CD14-positive monocyte (primary cell): ENCODE measurements around the gene PLA2G4F. TPM values are rescaled to one million over a fixed set of nuclear protein-coding genes. Genes with fewer than 3 reads are reported as not detected.

ENCODE experiments used
- DNase-seq, 3 donors: peaks; one replicate each; pipeline ENCODE4 v3.0.0-alpha.2; 2011 to 2022
- H2AFZ ChIP-seq: 2 replicates; pipeline ENCODE4 v1.6.0; 2012; ENCODE audit warnings: mild to moderate bottlenecking, low read depth, low read length, inconsistent platforms; ENCODE audit not compliant: insufficient read depth, poor library complexity, severe bottlenecking
- H3K27ac ChIP-seq, 2 donors: 1 replicate in 1 of 2; 2 replicates in 1 of 2; pipeline ENCODE4 v1.5.1; 2012 to 2013; ENCODE audit warnings: low read length in 2 of 2, control low read depth in 1 of 2, inconsistent platforms in 1 of 2, low read depth in 1 of 2, mild to moderate bottlenecking in 1 of 2
- H3K27me3 ChIP-seq, 2 donors: one replicate each; pipeline versions ENCODE4 v1.6.0 to v1.6.1; 2011 to 2013; ENCODE audit warnings: low read length in 2 of 2; ENCODE audit not compliant: control insufficient read depth in 2 of 2, insufficient read depth in 2 of 2
- H3K36me3 ChIP-seq, 2 donors: replicated peaks in 1 of 2; 1 replicate in 1 of 2; 2 replicates in 1 of 2; pipeline versions ENCODE4 v1.5.1 to v1.6.1; 2012 to 2013; ENCODE audit warnings: low read length in 2 of 2, control low read depth in 1 of 2, inconsistent platforms in 1 of 2, mild to moderate bottlenecking in 1 of 2; ENCODE audit not compliant: insufficient read depth in 2 of 2, control insufficient read depth in 1 of 2
- H3K4me1 ChIP-seq, 2 donors: 1 replicate in 1 of 2; 2 replicates in 1 of 2; pipeline versions ENCODE4 v1.5.1 to v1.6.1; 2012 to 2013; ENCODE audit warnings: low read length in 2 of 2, control low read depth in 1 of 2, inconsistent platforms in 1 of 2, mild to moderate bottlenecking in 1 of 2, moderate library complexity in 1 of 2; ENCODE audit not compliant: insufficient read depth in 2 of 2, control insufficient read depth in 1 of 2
- H3K4me2 ChIP-seq: replicated peaks from 2 replicates; pipeline ENCODE3; 2012; ENCODE audit warnings: low read length, moderate library complexity, mild to moderate bottlenecking; ENCODE audit not compliant: poor library complexity, severe bottlenecking; ENCODE audit errors: extremely low read depth
- H3K4me3 ChIP-seq, 3 experiments: fragments of 200-600 bp in 1 of 3; sonication (generic) in 1 of 3; replicated peaks in 1 of 3; 1 replicate in 2 of 3; 2 replicates in 1 of 3; pipeline ENCODE4 v1.5.1; 2011 to 2013; ENCODE audit warnings: low read length in 3 of 3, mild to moderate bottlenecking in 3 of 3, control low read depth in 2 of 3, low read depth in 2 of 3, inconsistent platforms in 1 of 3, moderate library complexity in 1 of 3
- H3K79me2 ChIP-seq: 2 replicates; pipeline ENCODE4 v1.6.0; 2012; ENCODE audit warnings: mild to moderate bottlenecking, control low read depth, inconsistent platforms, low read length, moderate library complexity; ENCODE audit not compliant: insufficient read depth
- H3K9ac ChIP-seq: 2 replicates; pipeline ENCODE4 v1.6.0; 2017; ENCODE audit warnings: low read length, mild to moderate bottlenecking; ENCODE audit not compliant: insufficient read depth, poor library complexity, severe bottlenecking
- H3K9me3 ChIP-seq, 2 donors: replicated peaks in 1 of 2; 1 replicate in 1 of 2; 2 replicates in 1 of 2; pipeline versions ENCODE4 v1.5.1 to v1.6.1; 2012 to 2013; ENCODE audit warnings: low read length in 2 of 2, control low read depth in 1 of 2; ENCODE audit not compliant: control insufficient read depth in 1 of 2, insufficient read depth in 1 of 2
- H4K20me1 ChIP-seq: 2 replicates; pipeline ENCODE4 v1.6.0; 2012; ENCODE audit warnings: mild to moderate bottlenecking, low read length, control low read depth, moderate library complexity; ENCODE audit not compliant: insufficient read depth
- H3K27ac Mint-ChIP-seq, 7 donors: one replicate each; pipeline ENCODE4 v1.8.0; 2020; ENCODE audit warnings: mild to moderate bottlenecking in 7 of 7, mixed read lengths in 7 of 7, moderate library complexity in 6 of 7, inconsistent platforms in 2 of 7
- H3K27me3 Mint-ChIP-seq, 3 donors: one replicate each; pipeline ENCODE4 v1.8.0; 2021 to 2022; ENCODE audit warnings: low read depth in 3 of 3, mild to moderate bottlenecking in 3 of 3, mixed read lengths in 3 of 3, moderate library complexity in 3 of 3, inconsistent platforms in 1 of 3
- H3K36me3 Mint-ChIP-seq, 2 donors: one replicate each; pipeline ENCODE4 v1.8.0; 2020; ENCODE audit warnings: mixed read lengths in 2 of 2, inconsistent platforms in 1 of 2, mild to moderate bottlenecking in 1 of 2
- H3K4me1 Mint-ChIP-seq: one replicate; pipeline ENCODE4 v1.8.0; 2020; ENCODE audit warnings: mild to moderate bottlenecking, mixed read lengths
- H3K4me3 Mint-ChIP-seq, 2 donors: one replicate each; pipeline ENCODE4 v1.8.0; 2020; ENCODE audit warnings: mild to moderate bottlenecking in 2 of 2, mixed read lengths in 2 of 2, moderate library complexity in 1 of 2
- H3K9me3 Mint-ChIP-seq, 7 donors: one replicate each; pipeline ENCODE4 v1.8.0; 2020 to 2022; ENCODE audit warnings: mixed read lengths in 7 of 7, mild to moderate bottlenecking in 6 of 7, moderate library complexity in 6 of 7, inconsistent platforms in 2 of 7
- CTCF ChIP-seq: fragments of 200-600 bp; IDR thresholded peaks from one replicate; pipeline ENCODE4 v1.8.0; 2022; ENCODE audit warnings: antibody characterized with exemption, mild to moderate bottlenecking
- WGBS: methylation state at CpG from one replicate; pipeline ENCODE4 v1.1.5; 2013; ENCODE audit warnings: missing lambda C conversion rate; ENCODE audit not compliant: insufficient coverage; 5-methylcytosine and 5-hydroxymethylcytosine counted together
- intact Hi-C, 2 donors: fragments of 100-400 bp; cut with micrococcal nuclease; formaldehyde crosslinking; loops; one replicate each; pipeline versions ENCODE4 v1.15.0 to v1.15.1; 2023
- polyA plus RNA-seq, 3 donors: library from polyadenylated mRNA; depleted of rRNA in 1 of 3; unstranded in 2 of 3; stranded (reverse) in 1 of 3; fragments of 300-500 nt in 2 of 3; fragments of >200 nt in 1 of 3; fragmentation: Illumina TruSeq in 2 of 3; gene quantifications; 1 replicate in 2 of 3; 2 replicates in 1 of 3; pipeline ENCODE4 v1.2.3, GENCODE V29; 2012 to 2021

Gene PLA2G4F
- polyA plus RNA-seq, 3 donors = not detected

GRCh38 chr15:42160136-42160535 lies 3.7 kb upstream of the PLA2G4F start:
- H3K4me3 Mint-ChIP-seq = no peak overlapping the region
- Histone ChIP-seq H3K36me3 (peaks cover 64 to 65% of the 10 kb centered on the region in 2 donors), H3K4me1 (peaks cover 10 to 14% of the 10 kb centered on the region in 2 donors), H2AFZ (no peak overlapping the region), H3K4me2 (no peak overlapping the region), H3K4me3 (no peak overlapping the region), H3K27me3 (no peaks in the 10 kb centered on the region), H3K27ac (peak overlapping the region in 1 of 2 donors; percentile 12), H3K79me2 (no peaks in the 10 kb centered on the region), H4K20me1 (no peaks in the 10 kb centered on the region), H3K9me3 (no peaks in the 10 kb centered on the region), H3K9ac (no peak overlapping the region)
- peak overlapping the region in 2 of 7 donors; percentile 6 to 25 for H3K27ac Mint-ChIP-seq
- TF ChIP-seq CTCF = no peak
- intact Hi-C loops = no loop called here
- no peaks in the 10 kb centered on the region for H3K9me3 Mint-ChIP-seq
- DNase-seq = peak in 1 of 3 donors; percentile 1
- no peaks in the 10 kb centered on the region for H3K27me3 Mint-ChIP-seq
- peaks cover 15% of the 10 kb centered on the region for H3K4me1 Mint-ChIP-seq
- WGBS = 86% methylated on average over 6 of the region's 7 CpGs
- peaks cover 62 to 63% of the 10 kb centered on the region in 2 donors for H3K36me3 Mint-ChIP-seq

GRCh38 chr15:42159381-42160015 lies 3.1 kb upstream of the PLA2G4F start:
- H3K4me3 Mint-ChIP-seq = no peak overlapping the region
- WGBS = 96% methylated on average over 14 of the region's 18 CpGs
- H3K4me1 ChIP-seq = peaks cover 9% of the 10 kb centered on the region in 2 donors
- no peaks in the 10 kb centered on the region for H3K9me3 ChIP-seq
- H3K4me2 ChIP-seq = no peak overlapping the region
- peaks cover 10% of the 10 kb centered on the region for H3K4me1 Mint-ChIP-seq
- DNase-seq = peak in 1 of 3 donors; percentile 2
- H3K79me2 ChIP-seq = no peaks in the 10 kb centered on the region
- no peaks in the 10 kb centered on the region for H4K20me1 ChIP-seq
- intact Hi-C loops = no loop called here
- peaks cover 58 to 59% of the 10 kb centered on the region in 2 donors for H3K36me3 ChIP-seq
- no peak for TF ChIP-seq CTCF
- H3K27ac Mint-ChIP-seq = peak overlapping the region; percentile 11 to 71 (median 45)
- H2AFZ ChIP-seq = no peak overlapping the region
- H3K27me3 ChIP-seq = no peaks in the 10 kb centered on the region
- peaks cover 0 to 3% (median 0%) of the 10 kb centered on the region in 3 donors for H3K27me3 Mint-ChIP-seq
- H3K9me3 Mint-ChIP-seq = no peaks in the 10 kb centered on the region
- no peak overlapping the region for H3K9ac ChIP-seq
- H3K27ac ChIP-seq = peak overlapping the region in 1 of 2 donors; percentile 47
- no peak overlapping the region for H3K4me3 ChIP-seq
- peaks cover 56% of the 10 kb centered on the region in 2 donors for H3K36me3 Mint-ChIP-seq
